HepG2 (cell line): ENCODE data around the gene SH2B2. TPM values are rescaled to one million over a fixed set of nuclear protein-coding genes. Genes with fewer than 3 reads are reported as not detected.

ENCODE experiments used
- ATAC-seq: fragments of 200-7000 bp; cut with Tn5 transposase; 3 replicates; pipeline ENCODE4 v1.9.1; 2020; ENCODE audit warnings: mild to moderate bottlenecking, moderate library complexity
- BruUV-seq: library from RNA; stranded (reverse); fragments of 400-500 nt; replicated peaks from 2 replicates; lab custom pipeline; 2021; lab: Mats Ljungman, UMichigan
- CTCF ChIA-PET: fragments of 300-600 bp; formaldehyde crosslinking; extraction: SDS; loops from one replicate; lab custom pipeline; 2021; ENCODE audit warnings: low total read pairs, inconsistent platforms, low intra/inter-chr PET ratio; lab: Yijun Ruan, JAX
- POLR2A ChIA-PET: fragments of 350-600 bp; sonication (Branson Sonifier 250); formaldehyde crosslinking; loops from one replicate; lab custom pipeline; 2020; ENCODE audit warnings: antibody characterized with exemption, inconsistent platforms; lab: Yijun Ruan, JAX
- DNase-seq: peaks from one replicate; pipeline ENCODE4 v3.0.0-alpha.2; 2015; ENCODE audit warnings: low spot score
- FAIRE-seq: peaks from 3 replicates; lab custom pipeline; 2011; peaks lifted over from hg19 to GRCh38; lab: Jason Lieb, UNC
- H2AFZ ChIP-seq: one replicate; pipeline ENCODE4 v1.6.1; 2011; ENCODE audit warnings: low read length, inconsistent platforms
- H3K27ac ChIP-seq: fragments of 300-600 bp; 3 replicates; pipeline ENCODE4 v1.8.0; 2011; ENCODE audit warnings: mixed run types, mild to moderate bottlenecking, mixed read lengths, low read length, inconsistent platforms; ENCODE audit not compliant: insufficient read depth; ENCODE audit errors: extremely low read length
- H3K27me3 ChIP-seq, 2 experiments: fragments of 200-600 bp in 1 of 2; 2 replicates in 1 of 2; 3 replicates in 1 of 2; pipeline versions ENCODE4 v1.6.0 to v1.8.0; 2011; ENCODE audit warnings: low read length in 2 of 2, mild to moderate bottlenecking in 2 of 2, moderate library complexity in 2 of 2, inconsistent platforms in 1 of 2; ENCODE audit not compliant: insufficient read depth in 2 of 2, control insufficient read depth in 1 of 2
- H3K36me3 ChIP-seq, 2 experiments: fragments of 200-600 bp in 1 of 2; replicated peaks in 1 of 2; 2 replicates in 1 of 2; 3 replicates in 1 of 2; pipeline versions ENCODE4 v1.5.1 to v1.8.0; 2011; ENCODE audit warnings: low read length in 2 of 2, inconsistent platforms in 1 of 2; ENCODE audit not compliant: insufficient read depth in 2 of 2, control insufficient read depth in 1 of 2
- H3K4me1 ChIP-seq: 2 replicates; pipeline ENCODE4 v1.5.1; 2012; ENCODE audit warnings: low read length, inconsistent platforms; ENCODE audit not compliant: insufficient read depth
- H3K4me2 ChIP-seq: 2 replicates; pipeline ENCODE4 v1.6.0; 2011; ENCODE audit warnings: low read depth, low read length, inconsistent platforms
- H3K4me3 ChIP-seq, 3 experiments: fragments of 200-600 bp in 1 of 3; sonication (generic), shearing (Covaris generic) in 1 of 3; replicated peaks in 1 of 3; 2 replicates each; pipeline ENCODE4 v1.5.1; 2011 to 2016; ENCODE audit warnings: low read length in 3 of 3, inconsistent platforms in 2 of 3, low read depth in 2 of 3, mild to moderate bottlenecking in 2 of 3, control low read depth in 1 of 3, mixed read lengths in 1 of 3; ENCODE audit not compliant: insufficient read depth in 1 of 3
- H3K79me2 ChIP-seq: one replicate; pipeline ENCODE4 v1.6.1; 2011; ENCODE audit warnings: low read length, inconsistent platforms; ENCODE audit not compliant: insufficient read depth
- H3K9ac ChIP-seq: 2 replicates; pipeline ENCODE4 v1.6.0; 2011; ENCODE audit warnings: mild to moderate bottlenecking, low read depth, low read length, inconsistent platforms; ENCODE audit not compliant: insufficient read depth
- H3K9me3 ChIP-seq: 2 replicates; pipeline ENCODE4 v1.5.1; 2012; ENCODE audit warnings: mild to moderate bottlenecking, low read length
- H4K20me1 ChIP-seq: 2 replicates; pipeline ENCODE4 v1.6.0; 2011; ENCODE audit warnings: inconsistent platforms, mild to moderate bottlenecking, low read length, moderate library complexity; ENCODE audit not compliant: insufficient read depth
- DMAP1 ChIP-seq: IDR thresholded peaks from 2 replicates; pipeline ENCODE4 v1.6.1; 2016
- DRAP1 ChIP-seq: IDR thresholded peaks from 2 replicates; pipeline ENCODE4 v1.6.1; 2016; ENCODE audit warnings: missing genetic modification reagents, missing compliant biosample characterization
- YEATS4 ChIP-seq: sonication (generic); formaldehyde crosslinking; IDR thresholded peaks from 2 replicates; pipeline ENCODE4 v1.4.0; 2020; ENCODE audit warnings: missing genetic modification reagents, borderline replicate concordance
- ZNF468 ChIP-seq: sonication (generic); formaldehyde crosslinking; IDR thresholded peaks from 2 replicates; pipeline ENCODE4 v1.8.0; 2022; ENCODE audit warnings: mild to moderate bottlenecking, moderate library complexity, missing genetic modification reagents
- ZNF883 ChIP-seq: sonication (generic); formaldehyde crosslinking; IDR thresholded peaks from 2 replicates; pipeline ENCODE4 v1.5.1; 2020; ENCODE audit warnings: mild to moderate bottlenecking, missing genetic modification reagents; ENCODE audit errors: not compliant biosample characterization
- WGBS: methylation state at CpG from one replicate; pipeline ENCODE4 v1.1.6; 2017; ENCODE audit warnings: low lambda C conversion rate; 5-methylcytosine and 5-hydroxymethylcytosine counted together
- in situ Hi-C: cut with HindIII; loops from 2 replicates; pipeline ENCODE4 v1.10.0; 2017; ENCODE audit warnings: low pct_unique_long_range_greater_than_20kb; ENCODE audit not compliant: extremely low pct_ligation_motif_present
- intact Hi-C: fragments of 100-400 bp; cut with micrococcal nuclease; formaldehyde crosslinking; loops from one replicate; pipeline ENCODE4 v1.10.0; 2022; ENCODE audit not compliant: unreplicated experiment
- polyA plus RNA-seq, 8 experiments: library from polyadenylated mRNA; depleted of rRNA in 3 of 8; stranded (reverse) in 7 of 8; unstranded in 1 of 8; fragments of >200 nt; fragmentation: Illumina TruSeq in 4 of 8; extraction: Trizol in 4 of 8; gene quantifications; 2 replicates each; pipeline versions ENCODE4 v1.2.1 to v1.2.3, GENCODE V29; 2011 to 2016; ENCODE audit warnings: low read depth in 4 of 8, missing spikeins in 1 of 8, mixed read lengths in 1 of 8; ENCODE audit not compliant: insufficient read depth in 1 of 8
- total RNA-seq, 5 experiments: library from RNA; depleted of rRNA; stranded (reverse); fragments of >200 nt; fragmentation: Illumina TruSeq; extraction: Trizol; gene quantifications; 2 replicates each; pipeline ENCODE4 v1.2.3, GENCODE V29; 2016; ENCODE audit warnings: low read depth in 1 of 5

SH2B2 gene
- total and polyA plus RNA-seq, 2 of the 13 experiments (the other 11 are each of a cell fraction or from before 2014, with no cell fraction given), result 0.46 to 1.3 TPM

GRCh38 chr7:102302025-102302424 is 15.4 kb downstream of the SH2B2 start:
- H3K4me1 ChIP-seq, result peaks cover 18% of the 10 kb centered on the region
- H3K9ac ChIP-seq, result no peak overlapping the region
- H3K9me3 ChIP-seq, result no peaks in the 10 kb centered on the region
- POLR2A ChIA-PET, result no interaction called here
- H3K27me3 ChIP-seq, result peaks cover 0 to 10% of the 10 kb centered on the region in 2 experiments; a peak in 1 of 5 replicates
- no peak overlapping the region for H3K27ac ChIP-seq
- no peak overlapping the region for H2AFZ ChIP-seq
- CTCF ChIA-PET, result no interaction called here
- TF ChIP-seq ZNF883, result no peak
- FAIRE-seq, result no peak
- intact Hi-C loops (no loop called here), in situ Hi-C loops (no loop called here)
- no peak overlapping the region for H3K4me3 ChIP-seq
- no peaks in the 10 kb centered on the region for H4K20me1 ChIP-seq
- 87% methylated on average over 3 of the region's 6 CpGs for WGBS
- DNase-seq, result no peak
- ATAC-seq, result no peak
- H3K79me2 ChIP-seq, result no peaks in the 10 kb centered on the region
- H3K4me2 ChIP-seq, result no peak overlapping the region
- BruUV-seq, result no TSS peak
- H3K36me3 ChIP-seq, result no peaks in the 10 kb centered on the region

DNA sequence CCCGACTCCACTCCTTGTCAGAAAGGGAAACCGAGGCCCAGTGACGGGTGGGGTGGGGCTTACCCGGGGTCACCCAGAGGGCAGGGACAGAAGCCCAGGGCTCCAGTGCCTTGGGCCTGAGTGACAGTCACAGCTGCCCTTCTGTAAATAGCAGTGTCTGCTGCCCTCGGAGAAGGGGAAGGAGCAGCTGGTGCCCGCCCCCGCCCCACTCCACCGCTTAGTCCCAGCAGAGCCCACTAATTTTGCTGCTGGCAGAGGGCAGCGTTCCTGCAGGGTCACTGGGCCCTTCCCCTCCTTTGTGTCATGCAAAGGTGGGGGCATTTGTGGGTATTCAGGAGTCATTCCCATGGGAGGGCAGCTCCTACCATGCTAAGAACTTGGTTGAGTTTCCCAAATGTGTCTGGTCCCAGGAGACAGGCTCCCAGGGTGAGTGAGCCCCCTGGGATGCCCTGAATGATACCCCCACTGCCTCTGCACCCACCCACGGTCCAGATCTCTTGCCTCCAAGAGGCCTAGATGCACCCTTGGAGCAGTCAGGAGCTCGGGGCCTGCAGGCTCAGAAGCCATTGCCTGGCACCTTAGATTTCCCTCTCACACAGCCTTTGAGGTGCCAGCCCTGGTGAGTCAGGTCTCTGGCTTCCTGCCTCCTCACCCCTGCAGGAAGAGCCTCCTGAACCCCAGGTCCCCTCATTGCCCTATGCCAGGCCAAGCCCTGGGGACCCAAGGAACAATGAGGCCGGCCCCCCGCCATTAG is 17.2 kb downstream of the SH2B2 start:
- POLR2A ChIA-PET, result no interaction called here
- CTCF ChIA-PET, result no interaction called here
- Histone ChIP-seq H3K4me3 (no peak overlapping the region), H4K20me1 (no peaks in the 10 kb centered on the region), H3K27me3 (peaks cover 0 to 5% of the 10 kb centered on the region in 2 experiments; a peak in 1 of 5 replicates), H3K27ac (no peak overlapping the region), H3K4me1 (peaks cover 28% of the 10 kb centered on the region), H2AFZ (no peak overlapping the region), H3K36me3 (no peaks in the 10 kb centered on the region), H3K79me2 (no peaks in the 10 kb centered on the region), H3K9me3 (no peaks in the 10 kb centered on the region), H3K4me2 (no peak overlapping the region), H3K9ac (no peak overlapping the region)
- DNase-seq (no peak), ATAC-seq (no peak), FAIRE-seq (no peak)
- in situ Hi-C loops, result no loop called here
- BruUV-seq, result no TSS peak
- intact Hi-C loops, result no loop called here
- TF ChIP-seq ZNF468 (CRISPR knock-in tag), result no peak
- no peak for TF ChIP-seq DRAP1
- TF ChIP-seq DMAP1 (CRISPR knock-in tag), result no peak
- TF ChIP-seq YEATS4 (CRISPR knock-in tag), result no peak
- WGBS, result 34% methylated on average over 8 of the region's 13 CpGs
